Measurements from ENCODE around the gene SAP30L. TPM values are rescaled to one million over a fixed set of nuclear protein-coding genes. Genes with fewer than 3 reads are reported as not detected.

SAP30L gene
- total RNA-seq, 1 experiment from 2014 or later = 54.6 TPM

DNA sequence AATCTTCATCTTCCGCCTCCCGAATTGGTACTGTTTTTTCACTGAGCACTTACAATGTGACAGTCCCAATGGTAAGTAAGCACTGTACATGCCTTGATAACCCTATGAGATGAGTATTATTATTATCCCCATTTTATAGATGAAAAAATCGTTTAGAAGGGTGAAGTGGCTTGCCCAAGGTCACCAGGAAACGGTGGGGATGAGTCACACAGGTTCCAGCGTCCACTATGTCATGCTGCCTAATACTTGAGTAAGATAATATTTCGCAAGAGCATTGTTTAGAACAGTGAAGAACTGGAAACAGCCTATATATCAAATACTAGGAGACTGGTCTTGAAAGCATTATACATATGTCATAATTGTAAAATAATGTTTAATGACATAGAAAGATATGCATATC is 19.4 kb downstream of the SAP30L start:
- no peaks in the 10 kb centered on the region for H3K36me3 ChIP-seq (ENCODE audit: control insufficient read depth, insufficient read depth, low read length)
- ATAC-seq (no peak), DNase-seq (ENCODE audit: low read depth, low spot score) (peak; percentile 59)
- no peak for TF ChIP-seq TCF7L2 (IDR thresholded peaks at IDR 0.05; ENCODE audit: low read depth, low read length)
- no peak for TF ChIP-seq SIN3A (IDR thresholded peaks at IDR 0.05; ENCODE audit: borderline replicate concordance, insufficient read depth, low read depth, low read length)
- TF ChIP-seq, protein P1, sequence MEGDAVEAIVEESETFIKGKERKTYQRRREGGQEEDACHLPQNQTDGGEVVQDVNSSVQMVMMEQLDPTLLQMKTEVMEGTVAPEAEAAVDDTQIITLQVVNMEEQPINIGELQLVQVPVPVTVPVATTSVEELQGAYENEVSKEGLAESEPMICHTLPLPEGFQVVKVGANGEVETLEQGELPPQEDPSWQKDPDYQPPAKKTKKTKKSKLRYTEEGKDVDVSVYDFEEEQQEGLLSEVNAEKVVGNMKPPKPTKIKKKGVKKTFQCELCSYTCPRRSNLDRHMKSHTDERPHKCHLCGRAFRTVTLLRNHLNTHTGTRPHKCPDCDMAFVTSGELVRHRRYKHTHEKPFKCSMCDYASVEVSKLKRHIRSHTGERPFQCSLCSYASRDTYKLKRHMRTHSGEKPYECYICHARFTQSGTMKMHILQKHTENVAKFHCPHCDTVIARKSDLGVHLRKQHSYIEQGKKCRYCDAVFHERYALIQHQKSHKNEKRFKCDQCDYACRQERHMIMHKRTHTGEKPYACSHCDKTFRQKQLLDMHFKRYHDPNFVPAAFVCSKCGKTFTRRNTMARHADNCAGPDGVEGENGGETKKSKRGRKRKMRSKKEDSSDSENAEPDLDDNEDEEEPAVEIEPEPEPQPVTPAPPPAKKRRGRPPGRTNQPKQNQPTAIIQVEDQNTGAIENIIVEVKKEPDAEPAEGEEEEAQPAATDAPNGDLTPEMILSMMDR (IDR thresholded peaks at IDR 0.05) = no peak
- TF ChIP-seq POLR2AphosphoS5 (IDR thresholded peaks at IDR 0.05; ENCODE audit: low read depth, low read length) = no peak
- TF ChIP-seq, protein P2, sequence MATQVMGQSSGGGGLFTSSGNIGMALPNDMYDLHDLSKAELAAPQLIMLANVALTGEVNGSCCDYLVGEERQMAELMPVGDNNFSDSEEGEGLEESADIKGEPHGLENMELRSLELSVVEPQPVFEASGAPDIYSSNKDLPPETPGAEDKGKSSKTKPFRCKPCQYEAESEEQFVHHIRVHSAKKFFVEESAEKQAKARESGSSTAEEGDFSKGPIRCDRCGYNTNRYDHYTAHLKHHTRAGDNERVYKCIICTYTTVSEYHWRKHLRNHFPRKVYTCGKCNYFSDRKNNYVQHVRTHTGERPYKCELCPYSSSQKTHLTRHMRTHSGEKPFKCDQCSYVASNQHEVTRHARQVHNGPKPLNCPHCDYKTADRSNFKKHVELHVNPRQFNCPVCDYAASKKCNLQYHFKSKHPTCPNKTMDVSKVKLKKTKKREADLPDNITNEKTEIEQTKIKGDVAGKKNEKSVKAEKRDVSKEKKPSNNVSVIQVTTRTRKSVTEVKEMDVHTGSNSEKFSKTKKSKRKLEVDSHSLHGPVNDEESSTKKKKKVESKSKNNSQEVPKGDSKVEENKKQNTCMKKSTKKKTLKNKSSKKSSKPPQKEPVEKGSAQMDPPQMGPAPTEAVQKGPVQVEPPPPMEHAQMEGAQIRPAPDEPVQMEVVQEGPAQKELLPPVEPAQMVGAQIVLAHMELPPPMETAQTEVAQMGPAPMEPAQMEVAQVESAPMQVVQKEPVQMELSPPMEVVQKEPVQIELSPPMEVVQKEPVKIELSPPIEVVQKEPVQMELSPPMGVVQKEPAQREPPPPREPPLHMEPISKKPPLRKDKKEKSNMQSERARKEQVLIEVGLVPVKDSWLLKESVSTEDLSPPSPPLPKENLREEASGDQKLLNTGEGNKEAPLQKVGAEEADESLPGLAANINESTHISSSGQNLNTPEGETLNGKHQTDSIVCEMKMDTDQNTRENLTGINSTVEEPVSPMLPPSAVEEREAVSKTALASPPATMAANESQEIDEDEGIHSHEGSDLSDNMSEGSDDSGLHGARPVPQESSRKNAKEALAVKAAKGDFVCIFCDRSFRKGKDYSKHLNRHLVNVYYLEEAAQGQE (IDR thresholded peaks at IDR 0.05; ENCODE audit: insufficient read depth in 1 of 2, low read depth in 2 of 2, low read length in 1 of 2) = no peak
- CTCF ChIA-PET = no interaction called here
- no peak overlapping the region for H3K4me3 ChIP-seq (ENCODE audit: low read depth in 2 of 2, low read length in 2 of 2)
- intact Hi-C loops (cut with micrococcal nuclease; ENCODE audit: unreplicated experiment) = no loop called here
- POLR2A ChIA-PET = no interaction called here
- no peaks in the 10 kb centered on the region for H3K4me1 ChIP-seq (ENCODE audit: control insufficient read depth, insufficient read depth, low read length)
- no peak overlapping the region for H3K27ac ChIP-seq (ENCODE audit: low read length)
- no peaks in the 10 kb centered on the region for H3K9me3 ChIP-seq (ENCODE audit: control insufficient read depth, insufficient read depth, low read depth, low read length)
- in situ Hi-C loops (cut with HindIII; ENCODE audit: low pct_unique_long_range_greater_than_20kb, low sequenced_read_pairs) = no loop called here
- H3K27me3 ChIP-seq (ENCODE audit: control insufficient read depth, insufficient read depth, low read length) = peaks cover 2% of the 10 kb centered on the region; the same call in 1 of the 2 replicates
- no TSS peak for BruUV-seq (replicated peaks)

DNA sequence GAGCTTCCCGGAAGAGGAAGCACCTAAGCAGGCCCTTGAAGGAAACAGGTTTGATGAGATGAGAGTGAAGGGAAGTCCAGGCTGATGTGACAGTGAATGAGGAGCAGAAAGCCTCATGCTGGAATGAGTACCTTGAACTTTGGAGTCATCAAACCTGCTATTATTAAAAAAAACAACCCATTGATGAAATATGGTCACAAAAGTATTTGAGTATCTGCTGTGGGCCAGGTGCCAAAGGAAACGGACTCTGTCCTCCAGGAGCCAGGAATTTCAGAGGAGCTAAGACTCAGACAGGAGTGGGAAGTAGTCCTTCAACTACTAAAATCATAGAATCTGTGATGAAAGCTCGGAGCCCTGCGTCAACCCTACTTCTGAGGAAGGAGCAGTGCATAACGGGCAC is 20.4 kb downstream of the SAP30L start:
- CTCF ChIA-PET = interaction anchor here (0.6 to 2.8 kb wide), 2 partner anchors 145 to 160 kb away, joined by 4 to 24 read pairs; no protein-coding TSS in a partner anchor
- H3K9me3 ChIP-seq (ENCODE audit: control insufficient read depth, insufficient read depth, low read depth, low read length) = no peaks in the 10 kb centered on the region
- no peaks in the 10 kb centered on the region for H3K4me1 ChIP-seq (ENCODE audit: control insufficient read depth, insufficient read depth, low read length)
- H3K27ac ChIP-seq (ENCODE audit: low read length) = no peak overlapping the region
- H3K36me3 ChIP-seq (ENCODE audit: control insufficient read depth, insufficient read depth, low read length) = no peaks in the 10 kb centered on the region
- DNase-seq (ENCODE audit: low read depth, low spot score) (no peak), ATAC-seq (no peak)
- BruUV-seq (replicated peaks) = no TSS peak
- in situ Hi-C loops (cut with HindIII; ENCODE audit: low pct_unique_long_range_greater_than_20kb, low sequenced_read_pairs) (no loop called here), intact Hi-C loops (cut with micrococcal nuclease; ENCODE audit: unreplicated experiment) (no loop called here)
- H3K4me3 ChIP-seq (ENCODE audit: low read depth in 2 of 2, low read length in 2 of 2) = no peak overlapping the region
- POLR2A ChIA-PET = interaction anchor here (0.6 kb wide), 1 partner anchor 371 kb away, joined by 3 read pairs; no protein-coding TSS in a partner anchor
- TF ChIP-seq TCF7L2 (IDR thresholded peaks at IDR 0.05; ENCODE audit: low read depth, low read length) (no peak), SIN3A (IDR thresholded peaks at IDR 0.05; ENCODE audit: borderline replicate concordance, insufficient read depth, low read depth, low read length) (no peak), POLR2AphosphoS5 (IDR thresholded peaks at IDR 0.05; ENCODE audit: low read depth, low read length) (no peak)
- TF ChIP-seq, protein P1 (IDR thresholded peaks at IDR 0.05) = no peak
- TF ChIP-seq, protein P2 (IDR thresholded peaks at IDR 0.05; ENCODE audit: insufficient read depth in 1 of 2, low read depth in 2 of 2, low read length in 1 of 2) = no peak
- H3K27me3 ChIP-seq (ENCODE audit: control insufficient read depth, insufficient read depth, low read length) = peaks cover 2% of the 10 kb centered on the region; the same call in 1 of the 2 replicates
